Measurements from ENCODE around the gene ASMT.

DNA sequence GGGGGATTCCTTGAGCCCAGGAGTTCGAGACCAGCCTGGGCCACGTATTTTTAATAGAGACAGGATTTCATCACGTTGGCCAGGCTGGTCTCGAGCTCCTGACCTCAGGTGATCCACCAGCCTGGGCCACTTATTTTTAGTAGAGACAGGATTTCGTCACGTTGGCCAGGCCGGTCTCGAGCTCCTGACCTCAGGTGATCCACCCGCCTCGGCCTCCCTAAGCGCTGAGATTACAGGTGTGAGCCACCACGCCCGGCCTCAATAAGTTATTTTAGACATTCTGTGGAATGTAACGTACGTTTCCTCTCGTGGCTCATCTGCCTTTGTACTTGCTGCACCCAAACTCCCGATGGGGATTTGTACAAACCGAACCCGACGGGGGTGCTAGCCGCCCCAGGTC lies 8.8 kb downstream of the ASMT start:
- no peak for TF ChIP-seq CTCF (IDR thresholded peaks at IDR 0.05; ENCODE audit: insufficient read depth, low read length, poor library complexity, severe bottlenecking)
- TF ChIP-seq EZH2phosphoT487 (conservative IDR thresholded peaks at IDR 0.05; ENCODE audit: low read length): no peak
